Activated CD4-positive, CD25-positive, alpha-beta regulatory T cell treated with anti-CD3 and anti-CD28 coated beads, Interleukin-2, amount 50 U/mL, for 24 hours (primary cell): ENCODE measurements around the gene AOPEP.

Experiments
- ATAC-seq, 2 donors: fragments of 150-1000 bp; cut with Tn5 transposase; one replicate each; pipeline ENCODE4 v1.10.0; 2021; ENCODE audit warnings: mild to moderate bottlenecking in 1 of 2, moderate library complexity in 1 of 2

AOPEP gene

DNA sequence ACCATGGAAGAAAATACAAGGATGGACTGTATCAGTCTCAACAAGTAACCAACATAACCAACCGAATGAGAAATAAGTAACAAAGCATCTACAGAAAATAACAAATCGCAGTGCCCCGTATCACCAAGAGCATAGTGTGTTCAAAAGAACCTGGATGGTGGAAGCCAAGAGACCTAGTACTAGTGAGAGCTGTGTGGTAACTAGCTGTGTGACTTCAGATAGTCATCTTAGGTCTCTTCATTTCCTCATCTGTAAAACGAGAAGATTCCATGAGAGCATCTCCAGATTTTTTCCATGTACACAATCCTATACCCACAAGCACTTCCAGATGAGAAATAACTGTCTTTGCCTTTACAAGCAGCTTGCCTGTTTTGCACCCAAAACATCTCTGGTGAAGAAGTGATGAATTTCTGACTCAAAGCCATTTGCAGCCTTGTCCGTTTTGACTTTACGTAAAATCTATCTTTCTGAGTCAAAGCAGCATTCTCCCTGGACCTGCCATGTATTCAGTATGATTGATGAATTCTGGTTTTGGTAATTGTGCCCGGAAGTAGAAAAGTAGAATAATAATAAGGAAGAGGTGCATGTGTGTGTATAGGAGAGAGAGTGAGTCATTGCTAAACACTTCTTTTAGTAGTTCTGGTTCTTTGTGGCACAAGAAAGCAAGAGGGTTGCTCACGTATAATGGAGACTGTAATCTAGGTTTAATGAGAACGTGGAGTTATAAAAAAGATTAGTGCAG, 41.0 kb downstream of the AOPEP start:
- ATAC-seq = peak; percentile 41 to 74

DNA sequence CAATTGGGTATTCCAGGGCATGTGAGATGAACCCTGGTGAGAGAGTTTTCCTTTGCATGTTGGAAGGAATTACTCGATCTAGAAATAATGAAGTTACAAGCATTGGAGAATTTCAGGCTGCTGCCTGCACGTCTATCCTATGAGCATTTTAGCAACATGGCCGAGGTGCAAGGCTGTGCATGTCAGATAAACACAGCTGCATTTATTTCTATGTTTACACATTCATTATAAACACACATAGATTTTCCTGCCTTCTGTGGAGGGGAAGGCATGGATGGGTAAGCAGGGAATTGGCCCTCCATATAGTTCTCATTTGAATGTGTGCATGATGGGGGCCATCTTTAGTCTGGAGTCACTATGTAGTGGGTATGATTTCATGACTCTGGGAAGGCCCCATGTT, 42.3 kb downstream of the AOPEP start:
- no peak for ATAC-seq

DNA sequence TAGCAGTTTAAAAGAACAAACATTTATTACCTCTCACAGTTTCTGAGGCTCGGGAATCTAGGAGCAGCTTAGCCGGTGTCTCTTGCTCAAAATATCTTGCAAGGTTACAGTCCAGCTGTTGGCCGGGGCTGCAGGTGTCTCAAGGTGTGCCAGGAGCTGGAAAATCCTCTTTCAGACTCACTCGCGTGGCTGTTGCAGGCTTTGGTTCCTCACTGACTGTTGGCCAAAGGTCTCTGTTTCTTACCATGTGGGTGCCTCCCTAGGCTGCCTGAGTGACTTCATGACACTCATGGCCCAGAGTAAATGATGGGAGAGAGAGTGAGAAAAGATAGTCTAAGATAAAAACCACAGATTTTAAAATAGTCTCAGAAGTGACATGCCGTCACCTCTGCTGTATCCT, 43.8 kb downstream of the AOPEP start:
- ATAC-seq = no peak

DNA sequence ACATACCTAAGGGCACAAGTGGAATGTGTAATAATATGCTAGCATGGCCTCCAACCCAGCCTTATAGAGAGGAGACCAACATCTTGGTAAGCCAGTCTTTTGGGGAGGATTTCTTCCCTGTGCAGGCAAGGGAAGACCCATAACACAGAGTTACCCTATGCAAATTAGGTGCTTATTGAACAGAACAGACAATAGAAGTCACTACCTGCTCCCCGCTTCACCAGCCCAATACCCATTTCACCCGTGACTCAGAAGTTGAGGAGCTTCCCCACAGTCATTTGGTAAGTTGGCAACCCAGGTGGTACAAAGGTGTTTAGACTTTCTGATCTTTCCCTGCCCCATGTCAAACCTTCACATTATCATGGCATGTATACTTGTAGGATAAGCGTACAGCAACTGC, 44.6 kb downstream of the AOPEP start:
- ATAC-seq = peak; percentile 28 to 34

DNA sequence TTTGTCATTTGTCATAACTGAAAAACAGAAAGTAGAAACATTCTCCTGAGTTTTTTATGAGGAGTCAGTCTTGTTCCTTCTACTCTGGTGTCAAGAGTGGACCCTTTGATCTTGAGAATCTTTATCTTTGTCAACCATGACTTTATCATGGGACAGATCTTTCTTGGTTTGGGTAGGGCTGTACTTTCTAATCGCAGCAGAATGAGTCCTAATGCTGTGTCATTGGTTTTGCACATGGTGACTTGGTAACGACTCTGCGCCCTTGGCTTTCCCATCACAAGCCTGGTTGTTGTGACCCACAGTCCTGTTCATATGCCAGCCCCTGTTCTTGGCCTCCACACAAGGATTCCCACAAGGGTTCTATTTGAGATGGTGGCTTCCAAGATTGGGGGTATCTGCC, 45.6 kb downstream of the AOPEP start:
- ATAC-seq = no peak

DNA sequence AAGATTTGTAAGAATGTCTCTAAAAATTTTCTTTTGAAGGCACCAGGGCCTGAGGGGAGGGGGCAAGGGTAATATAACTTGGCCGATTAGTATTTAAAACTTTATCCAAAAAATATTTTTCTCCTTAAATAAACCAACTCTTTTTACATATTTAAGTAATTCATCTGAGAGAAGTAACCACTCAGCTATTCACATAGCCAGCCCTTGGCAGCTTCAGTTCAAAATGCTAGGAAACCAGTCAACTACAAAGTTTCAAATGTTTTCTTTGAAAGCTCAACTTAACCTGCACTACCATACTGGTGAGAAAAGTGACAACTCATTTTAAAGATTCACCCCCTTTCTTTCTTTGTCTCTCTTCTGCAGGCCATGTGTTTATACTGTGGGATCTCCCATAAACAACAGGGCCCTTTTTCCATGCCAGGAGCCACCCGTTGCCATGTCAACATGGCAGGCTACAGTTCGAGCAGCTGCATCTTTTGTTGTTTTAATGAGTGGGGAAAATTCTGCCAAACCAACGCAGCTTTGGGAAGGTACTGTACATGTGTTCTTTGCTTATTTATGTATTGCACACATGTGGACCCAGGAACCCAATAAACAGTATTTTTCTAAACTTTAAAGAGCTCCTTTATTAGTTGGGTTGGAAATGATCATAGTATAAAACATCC, 46.3 kb downstream of the AOPEP start:
- no peak for ATAC-seq

DNA sequence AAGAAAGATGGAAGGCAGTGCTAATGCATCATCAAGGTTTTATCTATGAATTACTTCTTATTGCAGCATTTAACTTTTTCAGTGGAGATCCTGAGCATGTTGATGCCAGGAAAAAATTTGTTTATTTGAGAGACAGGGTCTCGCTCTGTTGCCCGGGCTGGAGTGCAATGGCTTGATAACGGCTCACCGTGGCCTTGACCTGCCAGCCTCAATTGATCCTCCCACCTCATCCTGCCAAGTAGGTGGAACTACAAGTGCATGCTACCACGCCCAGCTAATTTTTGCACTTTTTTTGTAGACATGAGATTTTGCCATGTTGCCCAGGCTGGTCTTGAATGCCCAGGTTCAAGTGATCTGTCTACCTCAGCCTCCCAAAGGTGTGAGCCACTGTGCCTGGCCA, 47.2 kb downstream of the AOPEP start:
- no peak for ATAC-seq

DNA sequence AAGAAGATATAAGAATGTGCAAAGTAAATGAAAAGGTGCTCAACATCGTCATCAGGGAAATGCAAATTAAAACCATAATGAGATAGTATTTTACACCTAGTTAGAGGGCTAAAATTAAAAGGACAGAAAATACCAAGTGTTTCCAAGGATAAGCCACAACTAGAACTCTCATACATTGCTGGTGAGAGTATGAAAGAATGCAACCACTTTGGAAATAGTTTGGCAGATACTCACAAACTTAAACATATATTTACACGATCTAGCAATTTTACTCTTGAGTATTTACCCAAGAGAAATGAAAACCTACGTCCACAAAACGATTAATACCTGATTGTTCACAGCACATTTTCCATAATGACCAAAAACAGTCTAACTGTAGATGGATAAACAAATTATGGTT, 51.5 kb downstream of the AOPEP start:
- no peak for ATAC-seq

DNA sequence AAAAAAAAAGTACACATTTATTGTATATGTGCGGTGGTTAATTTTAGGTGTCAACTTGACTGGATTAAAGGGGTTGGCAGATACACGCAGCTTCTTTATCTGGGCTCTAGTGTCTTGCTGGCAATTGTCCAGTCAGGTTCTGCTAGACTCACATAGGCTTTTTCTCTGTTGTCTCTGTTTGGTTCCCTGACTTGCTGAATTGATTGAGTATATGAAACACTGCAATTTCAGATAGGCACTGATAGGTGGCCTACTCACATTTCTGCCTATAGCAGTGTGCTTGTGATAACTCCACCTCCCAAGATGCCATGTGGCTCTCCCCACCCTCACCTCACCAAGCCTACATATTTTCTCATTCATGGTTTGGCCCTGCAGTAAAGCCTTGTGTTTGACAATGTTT, 52.5 kb downstream of the AOPEP start:
- ATAC-seq = no peak

DNA sequence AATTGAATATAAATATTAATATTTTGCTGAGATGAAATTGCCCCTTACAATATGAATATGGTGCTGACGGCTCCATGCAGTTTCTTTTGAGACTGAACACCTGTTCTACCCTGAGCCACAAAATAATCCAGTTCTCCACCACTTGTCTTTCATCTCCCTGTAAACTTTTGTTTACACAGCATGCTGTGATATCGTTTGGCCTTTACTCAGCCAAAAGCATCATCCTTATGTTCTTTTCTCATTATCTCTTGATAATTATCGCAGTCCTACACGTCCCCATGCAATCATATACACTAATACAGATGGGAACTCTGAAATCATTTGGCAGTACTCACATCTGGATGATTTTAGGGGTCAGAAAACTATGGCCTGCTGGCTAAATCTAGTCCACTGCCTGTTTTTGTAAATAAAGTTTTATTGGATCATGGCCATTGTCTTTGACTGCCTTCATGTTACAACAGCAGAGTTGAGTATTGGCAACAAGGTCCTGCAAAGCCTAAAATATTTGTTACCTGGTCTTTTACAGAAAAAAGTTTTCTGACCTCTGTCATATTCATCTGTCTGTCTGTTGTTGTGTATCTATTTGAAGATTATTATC, 53.3 kb downstream of the AOPEP start:
- no peak for ATAC-seq

DNA sequence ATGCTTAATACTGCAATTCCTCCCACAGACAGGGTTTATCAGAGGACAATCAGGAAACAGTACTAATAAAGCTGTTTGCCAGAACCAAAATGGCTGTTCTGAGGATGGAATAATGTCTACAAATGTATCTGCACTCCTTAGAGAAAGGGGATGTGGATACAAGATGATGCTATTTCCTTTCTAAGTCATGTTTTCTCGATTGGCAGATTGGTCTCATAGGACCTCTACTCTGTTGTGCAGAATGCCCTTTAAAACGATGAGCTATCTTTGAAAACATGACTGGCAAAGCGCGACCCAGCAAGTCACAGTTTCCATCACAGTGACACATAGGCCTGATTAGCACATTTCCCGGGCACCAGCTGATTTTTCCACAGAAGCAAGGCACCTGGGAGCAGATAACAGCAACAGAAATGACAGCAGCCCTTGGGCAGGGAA, 54.0 kb downstream of the AOPEP start:
- ATAC-seq = peak; percentile 48 to 63

DNA sequence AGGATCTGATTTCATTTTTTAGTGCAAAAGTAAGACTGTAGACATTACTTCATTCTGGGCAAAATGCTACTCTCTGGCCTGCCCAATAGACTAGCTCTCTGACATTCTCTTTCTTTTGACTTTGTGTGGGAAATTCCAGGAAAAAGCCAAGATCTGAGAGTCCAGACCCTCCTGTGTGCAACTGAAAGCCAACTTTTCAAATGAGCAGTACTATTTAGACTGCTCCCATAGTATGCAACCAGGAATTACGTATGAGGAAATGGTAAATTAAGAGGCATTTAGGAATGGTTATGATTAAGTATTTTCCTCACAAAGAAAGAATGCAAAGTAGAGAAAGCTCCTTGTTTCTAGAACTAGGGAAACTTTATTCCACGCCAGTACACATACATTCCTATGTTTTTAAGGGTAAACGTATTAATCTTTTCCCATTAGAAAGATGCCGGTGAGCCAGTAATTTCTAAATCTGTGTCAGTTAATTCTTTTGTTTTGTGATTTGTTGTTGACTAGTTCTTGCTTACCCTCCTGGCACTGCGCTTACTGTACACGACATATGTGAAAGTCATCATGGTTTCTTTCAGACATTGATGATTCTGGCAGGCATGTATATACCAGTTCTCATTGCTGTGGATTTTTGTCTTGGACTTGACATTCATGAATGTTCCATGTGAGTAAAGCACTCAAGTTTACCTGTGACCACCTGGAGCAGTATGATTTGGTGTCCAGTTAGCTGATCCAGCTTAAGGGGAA, 56.0 kb downstream of the AOPEP start:
- no peak for ATAC-seq

DNA sequence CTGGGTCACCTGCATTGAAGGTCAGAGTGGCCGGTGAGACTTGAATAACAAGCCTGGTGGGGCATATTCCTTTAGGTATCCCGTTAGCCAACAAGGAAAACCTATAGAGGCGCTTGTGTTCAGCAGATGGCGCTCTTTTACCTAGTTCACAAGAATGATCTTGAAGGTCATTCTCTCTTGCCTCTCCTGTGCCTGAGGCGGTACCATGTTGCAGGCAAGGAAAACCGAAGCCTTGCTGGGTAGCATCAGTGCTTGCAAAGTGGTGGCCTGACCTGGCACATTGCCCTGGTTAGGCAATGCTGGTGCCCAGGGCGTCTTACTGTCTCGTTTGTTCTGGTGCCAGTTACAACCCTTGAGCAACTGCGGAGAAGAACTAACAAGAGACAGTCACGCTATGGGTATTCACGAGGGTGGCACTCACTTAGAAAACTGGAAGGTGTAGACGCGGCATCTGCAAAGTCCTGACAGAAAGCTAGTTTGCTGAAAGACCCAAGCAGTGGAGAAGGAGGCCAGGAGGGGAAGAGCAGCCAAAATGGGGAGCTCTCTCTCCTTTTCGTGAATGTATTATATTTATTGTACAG, 56.7 kb downstream of the AOPEP start:
- peak in 1 of 2 donors; percentile 30 for ATAC-seq

DNA sequence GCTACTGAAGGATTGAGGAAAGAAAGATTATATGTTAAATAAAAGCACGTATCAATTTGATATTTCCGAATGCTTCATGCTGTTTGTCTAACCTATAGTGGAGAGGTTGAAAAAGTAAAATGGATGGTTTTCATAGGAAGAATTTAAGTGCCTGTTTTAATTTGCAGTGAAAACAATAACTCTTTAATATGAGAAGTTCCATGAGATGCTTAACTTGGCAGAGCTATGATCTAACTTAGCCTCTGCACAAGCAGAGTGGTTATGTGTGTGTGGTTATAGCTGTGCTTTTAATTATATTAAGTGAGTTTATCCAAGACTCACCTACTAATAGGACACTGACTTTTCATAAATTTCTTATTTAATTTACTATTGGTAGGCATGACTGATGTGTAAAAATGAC, 57.4 kb downstream of the AOPEP start:
- no peak for ATAC-seq

DNA sequence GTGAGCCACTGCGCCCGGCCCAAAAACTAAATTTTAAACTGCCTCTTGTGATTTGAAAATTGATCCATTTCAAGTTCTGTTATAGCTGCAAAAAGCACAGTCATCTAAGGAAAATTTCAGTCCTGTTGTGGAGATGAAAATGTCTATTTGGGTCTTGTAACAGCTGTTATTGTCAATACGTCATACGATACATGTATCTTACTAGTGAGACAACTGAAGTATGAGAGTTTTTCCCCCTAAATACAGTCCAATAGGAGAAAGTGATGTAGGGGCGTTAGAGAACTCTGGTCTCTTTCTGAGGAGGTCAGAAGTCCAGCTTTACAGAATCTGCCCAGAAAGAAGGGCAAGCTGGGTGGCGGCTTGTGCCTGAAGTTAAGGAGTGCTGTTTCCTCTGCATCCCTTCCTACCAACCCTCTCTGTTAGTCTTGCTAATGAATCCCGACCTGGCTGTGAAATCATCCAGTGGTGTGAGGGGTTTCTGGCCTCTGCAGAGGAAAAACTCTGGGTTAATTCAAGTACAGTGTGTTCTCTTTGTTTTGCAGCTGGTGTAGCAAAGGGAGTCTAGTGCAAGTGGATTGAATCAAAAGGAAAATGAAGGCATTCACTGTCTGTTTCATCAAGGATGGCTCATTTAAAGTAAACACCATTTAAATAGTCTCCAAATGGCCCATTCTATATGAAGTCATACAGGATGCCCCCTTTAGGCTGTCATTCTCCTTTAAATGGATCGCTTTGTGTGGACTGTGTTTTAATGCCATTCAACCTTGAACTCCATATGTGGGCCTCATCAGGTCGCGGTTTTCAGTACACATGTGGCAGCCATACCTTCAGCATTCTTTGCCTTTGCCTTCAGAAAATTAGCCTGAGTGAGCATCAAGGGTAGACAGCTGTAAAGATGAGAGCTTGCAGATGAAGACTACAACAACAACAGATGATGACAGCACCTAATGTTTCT, 59.0 kb downstream of the AOPEP start:
- ATAC-seq = no peak

DNA sequence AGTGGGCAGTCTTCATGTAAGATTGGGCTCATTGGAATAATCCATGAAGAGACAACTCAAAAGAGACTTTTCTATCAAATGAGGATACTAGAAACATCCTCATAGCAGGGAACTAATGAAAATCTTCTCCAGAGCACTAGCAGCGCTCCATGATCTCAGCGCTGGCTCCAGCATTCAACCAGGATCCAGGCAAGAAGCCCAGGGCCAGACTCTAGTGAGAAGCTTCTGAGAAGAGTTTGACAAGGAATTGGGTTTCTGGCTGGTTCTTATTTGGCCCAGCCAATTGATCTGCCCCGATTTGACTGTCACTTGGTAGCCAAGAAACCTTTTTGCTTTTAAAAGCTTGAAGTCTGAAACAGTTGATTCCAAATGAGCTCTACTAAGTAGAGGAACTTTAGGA, 60.1 kb downstream of the AOPEP start:
- no peak for ATAC-seq

DNA sequence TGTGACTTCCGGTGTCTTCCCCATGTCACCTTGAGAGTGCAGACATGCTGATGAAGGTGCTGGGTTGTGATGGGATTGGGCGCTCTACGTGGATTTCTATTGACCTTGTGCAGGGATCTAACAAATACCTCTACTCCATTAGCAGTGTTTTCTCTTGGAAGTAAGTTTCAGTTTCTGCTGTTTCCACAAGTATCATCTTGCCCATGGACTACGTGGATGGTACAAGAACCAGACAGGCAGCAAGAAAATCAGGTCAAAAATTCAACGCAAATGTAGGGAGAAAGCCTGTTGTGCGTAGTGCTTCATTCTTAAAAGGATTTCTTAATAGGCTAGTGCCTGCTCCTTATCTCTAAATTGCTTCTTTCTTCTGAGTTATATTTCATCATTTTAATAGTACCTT, 60.8 kb downstream of the AOPEP start:
- no peak for ATAC-seq

DNA sequence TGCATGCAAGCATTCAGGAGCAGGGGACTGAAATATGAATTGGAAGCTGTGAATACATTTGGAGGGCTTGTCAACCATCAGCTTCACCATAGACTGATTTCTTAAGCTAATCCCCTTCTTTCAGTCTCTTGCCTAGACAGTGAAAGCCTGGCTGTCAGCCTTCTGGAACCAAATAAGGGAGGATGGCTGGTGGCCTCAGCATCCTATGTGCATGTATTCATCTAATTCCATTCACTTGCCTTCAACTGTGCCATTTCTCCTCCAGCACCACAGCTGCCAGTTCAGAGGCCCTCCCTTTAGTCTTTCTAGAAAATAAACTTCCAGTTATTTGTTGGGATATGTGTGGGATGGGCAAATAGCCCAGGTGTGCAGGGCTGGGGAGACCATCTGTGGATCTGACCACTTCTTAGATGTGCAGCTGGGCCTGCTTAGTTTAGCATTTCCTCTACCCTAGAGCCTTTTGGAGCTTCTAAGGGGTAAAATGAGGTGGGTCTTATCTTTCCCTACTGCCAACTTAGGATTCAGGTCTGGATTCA, 62.1 kb downstream of the AOPEP start:
- ATAC-seq = no peak

DNA sequence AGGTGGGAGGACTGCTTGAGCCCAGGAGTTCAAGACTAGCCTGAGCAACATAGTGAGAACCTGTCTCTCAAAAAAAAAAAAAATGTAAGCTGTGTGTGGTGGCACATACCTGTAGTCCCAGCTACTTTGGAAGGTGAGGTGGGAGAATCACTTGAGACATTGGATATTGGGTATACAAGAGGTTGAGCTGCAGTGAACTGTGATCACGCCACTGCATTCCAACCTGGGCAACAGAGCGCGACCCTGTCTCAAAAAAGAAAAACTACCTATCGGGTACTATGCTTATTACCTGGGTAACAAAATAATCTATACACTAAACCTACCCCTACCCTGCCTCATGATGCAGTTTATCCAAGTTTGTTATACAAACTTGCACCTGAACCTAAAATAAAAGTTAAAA, 64.9 kb downstream of the AOPEP start:
- ATAC-seq = no peak

DNA sequence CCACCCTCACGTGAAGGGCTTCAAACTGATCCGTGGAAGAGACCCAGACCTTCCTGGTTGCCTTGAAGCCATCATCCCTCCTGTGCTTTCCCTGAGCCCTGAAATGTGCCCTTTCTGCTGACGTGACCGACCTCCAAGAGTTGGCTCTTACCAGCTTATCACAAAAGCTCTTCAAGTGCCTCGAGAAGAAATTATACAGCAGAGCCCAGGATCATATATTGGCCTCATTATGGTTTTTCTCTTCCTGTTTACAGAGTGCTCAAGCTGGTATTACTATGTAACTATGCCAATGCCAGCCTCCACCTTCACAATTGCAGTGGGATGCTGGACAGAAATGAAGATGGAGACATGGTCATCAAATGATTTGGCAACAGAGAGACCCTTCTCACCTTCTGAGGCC, 66.0 kb downstream of the AOPEP start:
- ATAC-seq = no peak

DNA sequence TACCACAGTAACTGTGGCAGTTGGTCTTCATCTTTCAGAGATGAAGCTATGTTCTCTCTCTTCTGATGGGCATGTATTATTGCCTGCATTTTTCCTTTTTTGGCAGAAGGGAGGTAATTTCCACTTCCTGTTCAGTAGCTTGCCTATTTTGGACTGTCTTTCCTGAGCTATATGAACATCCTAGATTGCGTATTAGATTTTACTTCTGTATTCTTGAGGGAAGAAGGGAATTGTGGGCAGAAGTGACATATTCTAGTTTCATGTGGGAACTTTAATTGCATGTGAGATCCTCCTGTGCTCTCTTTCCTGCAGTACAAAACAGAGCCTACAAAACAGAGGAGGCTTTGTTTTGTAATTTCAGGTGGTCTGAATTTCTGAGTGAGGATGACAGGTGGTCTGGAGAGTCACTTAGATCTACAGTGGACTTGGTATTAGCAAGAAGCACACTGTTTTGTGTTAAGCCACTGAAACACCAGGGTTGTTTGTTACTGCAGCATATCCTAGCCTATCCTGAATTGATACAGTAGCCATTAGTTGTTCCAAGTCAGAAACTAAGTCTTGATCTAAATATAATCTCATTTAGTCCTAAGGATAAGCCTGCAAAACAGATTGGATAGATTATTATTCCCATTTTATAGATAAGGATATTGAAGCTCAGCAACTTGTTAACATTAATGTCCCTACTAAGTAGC, 68.1 kb downstream of the AOPEP start:
- ATAC-seq = no peak
